Measurements from ENCODE around the gene TRPM3.

DNA sequence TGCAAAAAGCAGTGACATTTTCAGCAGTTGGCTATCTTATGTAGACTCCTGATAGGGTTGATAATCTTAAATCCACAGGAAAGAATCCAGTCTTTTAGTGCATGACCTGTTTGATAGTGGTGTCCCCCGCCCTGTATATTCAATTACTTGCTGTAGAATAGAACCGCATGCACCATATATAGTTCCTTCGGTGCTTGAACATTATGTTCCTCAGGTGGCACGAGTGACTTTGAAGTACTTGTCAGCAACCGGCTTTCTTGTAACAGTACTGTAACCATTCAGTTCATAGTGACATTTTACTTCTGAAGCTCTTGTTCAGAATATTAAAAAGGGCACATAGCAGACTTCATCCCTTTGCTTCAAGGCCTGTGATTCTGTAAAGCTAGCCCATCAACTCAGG lies 543.8 kb downstream of the TRPM3 start:
- TF ChIP-seq, protein P1, sequence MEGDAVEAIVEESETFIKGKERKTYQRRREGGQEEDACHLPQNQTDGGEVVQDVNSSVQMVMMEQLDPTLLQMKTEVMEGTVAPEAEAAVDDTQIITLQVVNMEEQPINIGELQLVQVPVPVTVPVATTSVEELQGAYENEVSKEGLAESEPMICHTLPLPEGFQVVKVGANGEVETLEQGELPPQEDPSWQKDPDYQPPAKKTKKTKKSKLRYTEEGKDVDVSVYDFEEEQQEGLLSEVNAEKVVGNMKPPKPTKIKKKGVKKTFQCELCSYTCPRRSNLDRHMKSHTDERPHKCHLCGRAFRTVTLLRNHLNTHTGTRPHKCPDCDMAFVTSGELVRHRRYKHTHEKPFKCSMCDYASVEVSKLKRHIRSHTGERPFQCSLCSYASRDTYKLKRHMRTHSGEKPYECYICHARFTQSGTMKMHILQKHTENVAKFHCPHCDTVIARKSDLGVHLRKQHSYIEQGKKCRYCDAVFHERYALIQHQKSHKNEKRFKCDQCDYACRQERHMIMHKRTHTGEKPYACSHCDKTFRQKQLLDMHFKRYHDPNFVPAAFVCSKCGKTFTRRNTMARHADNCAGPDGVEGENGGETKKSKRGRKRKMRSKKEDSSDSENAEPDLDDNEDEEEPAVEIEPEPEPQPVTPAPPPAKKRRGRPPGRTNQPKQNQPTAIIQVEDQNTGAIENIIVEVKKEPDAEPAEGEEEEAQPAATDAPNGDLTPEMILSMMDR (conservative IDR thresholded peaks at IDR 0.05 in 1 of 2, IDR thresholded peaks at IDR 0.05 in 1 of 2; ENCODE audit: extremely low read depth in 1 of 2, insufficient read depth in 1 of 2, low read depth in 1 of 2, low read length in 2 of 2): no peak
- no peak for TF ChIP-seq EZH2 (IDR thresholded peaks at IDR 0.05; ENCODE audit: borderline replicate concordance, low read length)
